Measurements from ENCODE around the gene RNASE11. TPM values are rescaled to one million over a fixed set of nuclear protein-coding genes. Genes with fewer than 3 reads are reported as not detected.

Gene RNASE11
- total and polyA plus RNA-seq, 9 of the 15 experiments (the other 6 are each of a cell fraction or from before 2014, with no cell fraction given) = 0.16 to 0.29 (median 0.22) TPM; not detected in 6

DNA sequence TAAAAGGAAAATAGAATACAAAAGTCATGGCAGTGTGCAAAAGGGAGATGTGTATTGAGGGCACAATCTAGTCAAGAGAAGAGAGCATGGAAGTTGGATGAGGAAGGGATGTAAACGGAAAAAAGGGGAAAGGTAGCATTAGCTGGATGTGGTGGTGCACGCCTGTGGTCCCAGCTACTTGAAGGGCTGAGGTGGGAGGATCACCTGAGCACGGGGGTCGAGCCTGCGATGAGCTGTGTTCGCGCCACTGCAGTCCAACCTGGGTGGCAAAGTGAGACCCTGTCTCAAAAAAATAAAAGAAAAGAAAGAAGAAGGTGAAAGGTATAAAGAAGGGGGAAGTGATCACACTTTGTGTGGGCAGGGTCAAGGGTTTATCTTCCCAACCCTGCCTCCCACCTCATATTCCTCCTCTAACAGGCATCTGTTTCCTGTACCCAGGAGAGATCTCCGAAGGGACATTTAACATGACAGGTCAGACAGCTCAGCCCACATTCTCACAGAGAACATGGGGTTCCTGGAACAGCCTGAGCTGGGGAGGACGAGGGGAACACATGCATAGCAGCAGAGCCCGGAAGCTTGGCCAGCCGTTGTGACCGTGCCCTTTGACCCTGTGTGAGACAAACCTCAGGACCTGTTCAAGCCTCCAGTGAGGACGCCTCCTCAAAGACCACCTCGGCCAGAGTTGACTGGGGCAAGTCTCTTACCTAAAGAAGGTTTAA lies 8.9 kb downstream of the RNASE11 start (continued):
- TF ChIP-seq, protein P1, sequence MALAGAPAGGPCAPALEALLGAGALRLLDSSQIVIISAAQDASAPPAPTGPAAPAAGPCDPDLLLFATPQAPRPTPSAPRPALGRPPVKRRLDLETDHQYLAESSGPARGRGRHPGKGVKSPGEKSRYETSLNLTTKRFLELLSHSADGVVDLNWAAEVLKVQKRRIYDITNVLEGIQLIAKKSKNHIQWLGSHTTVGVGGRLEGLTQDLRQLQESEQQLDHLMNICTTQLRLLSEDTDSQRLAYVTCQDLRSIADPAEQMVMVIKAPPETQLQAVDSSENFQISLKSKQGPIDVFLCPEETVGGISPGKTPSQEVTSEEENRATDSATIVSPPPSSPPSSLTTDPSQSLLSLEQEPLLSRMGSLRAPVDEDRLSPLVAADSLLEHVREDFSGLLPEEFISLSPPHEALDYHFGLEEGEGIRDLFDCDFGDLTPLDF (CRISPR knock-in tag; IDR thresholded peaks at IDR 0.05) = no peak
- TF ChIP-seq ZNF592 (IDR thresholded peaks at IDR 0.05) (peak; percentile 74), CBX8 (IDR thresholded peaks at IDR 0.05; ENCODE audit: borderline replicate concordance, extremely low read depth, low read depth, low read length, poor library complexity, severe bottlenecking) (no peak), ILK (tag; IDR thresholded peaks at IDR 0.05; ENCODE audit: borderline replicate concordance, low read depth) (no peak), IRF2 (CRISPR knock-in tag; IDR thresholded peaks at IDR 0.05) (no peak), CREM (IDR thresholded peaks at IDR 0.05; ENCODE audit: low read depth) (0 out of 2 replicates have a peak, but pooled peaks have one; percentile 18), NR2C1 (IDR thresholded peaks at IDR 0.05) (peak; percentile 89), NR2C1 (tag; IDR thresholded peaks at IDR 0.05) (peak; percentile 93), CHD2 (IDR thresholded peaks at IDR 0.05; ENCODE audit: low read depth, low read length) (no peak), BCOR (IDR thresholded peaks at IDR 0.05) (no peak), L3MBTL2 (IDR thresholded peaks at IDR 0.05) (peak; percentile 13; the same call in 1 of the 2 replicates), NR2C2 (CRISPR knock-in tag; IDR thresholded peaks at IDR 0.05) (peak; percentile 84), NR2C2 (tag; IDR thresholded peaks at IDR 0.05) (peak; percentile 88), ARID1B (IDR thresholded peaks at IDR 0.05) (peak; percentile 32; the same call in 1 of the 2 replicates), ZNF239 (CRISPR knock-in tag; IDR thresholded peaks at IDR 0.05) (no peak), BMI1 (IDR thresholded peaks at IDR 0.05; ENCODE audit: low read length) (no peak), SMARCC2 (IDR thresholded peaks at IDR 0.05; ENCODE audit: low read depth) (no peak)
- TF ChIP-seq, protein P2, sequence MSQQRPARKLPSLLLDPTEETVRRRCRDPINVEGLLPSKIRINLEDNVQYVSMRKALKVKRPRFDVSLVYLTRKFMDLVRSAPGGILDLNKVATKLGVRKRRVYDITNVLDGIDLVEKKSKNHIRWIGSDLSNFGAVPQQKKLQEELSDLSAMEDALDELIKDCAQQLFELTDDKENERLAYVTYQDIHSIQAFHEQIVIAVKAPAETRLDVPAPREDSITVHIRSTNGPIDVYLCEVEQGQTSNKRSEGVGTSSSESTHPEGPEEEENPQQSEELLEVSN (IDR thresholded peaks at IDR 0.05; ENCODE audit: borderline replicate concordance in 1 of 2, extremely low read depth in 1 of 2, insufficient read depth in 1 of 2, insufficient read length in 1 of 2, low read depth in 1 of 2, low read length in 1 of 2, poor library complexity in 1 of 2, severe bottlenecking in 1 of 2) = peak in 1 of 2 experiments; percentile 42
- TF ChIP-seq, protein P3, sequence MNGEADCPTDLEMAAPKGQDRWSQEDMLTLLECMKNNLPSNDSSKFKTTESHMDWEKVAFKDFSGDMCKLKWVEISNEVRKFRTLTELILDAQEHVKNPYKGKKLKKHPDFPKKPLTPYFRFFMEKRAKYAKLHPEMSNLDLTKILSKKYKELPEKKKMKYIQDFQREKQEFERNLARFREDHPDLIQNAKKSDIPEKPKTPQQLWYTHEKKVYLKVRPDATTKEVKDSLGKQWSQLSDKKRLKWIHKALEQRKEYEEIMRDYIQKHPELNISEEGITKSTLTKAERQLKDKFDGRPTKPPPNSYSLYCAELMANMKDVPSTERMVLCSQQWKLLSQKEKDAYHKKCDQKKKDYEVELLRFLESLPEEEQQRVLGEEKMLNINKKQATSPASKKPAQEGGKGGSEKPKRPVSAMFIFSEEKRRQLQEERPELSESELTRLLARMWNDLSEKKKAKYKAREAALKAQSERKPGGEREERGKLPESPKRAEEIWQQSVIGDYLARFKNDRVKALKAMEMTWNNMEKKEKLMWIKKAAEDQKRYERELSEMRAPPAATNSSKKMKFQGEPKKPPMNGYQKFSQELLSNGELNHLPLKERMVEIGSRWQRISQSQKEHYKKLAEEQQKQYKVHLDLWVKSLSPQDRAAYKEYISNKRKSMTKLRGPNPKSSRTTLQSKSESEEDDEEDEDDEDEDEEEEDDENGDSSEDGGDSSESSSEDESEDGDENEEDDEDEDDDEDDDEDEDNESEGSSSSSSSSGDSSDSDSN (IDR thresholded peaks at IDR 0.05; ENCODE audit: borderline replicate concordance in 1 of 2, low read depth in 2 of 2, low read length in 2 of 2) = 0 out of 4 replicates have a peak, but pooled peaks of 1 of the 2 experiments have one; percentile 34

Measured in K562 (cell line).